ENCODE results near the gene SLC25A14. TPM values are rescaled to one million over a fixed set of nuclear protein-coding genes. Genes with fewer than 3 reads are reported as not detected.

SLC25A14 gene
- total RNA-seq, 1 experiment from 2014 or later, result 13.1 TPM

GRCh38 chrX:130416785-130417184 is 77.1 kb downstream of the SLC25A14 start:
- RAD21 ChIA-PET (ENCODE audit: low non-redundant PET in 1 of 2, low total read pairs in 2 of 2, uncharacterized antibody in 2 of 2, unreplicated experiment in 2 of 2), result no interaction called here
- intact Hi-C loops (cut with micrococcal nuclease), result no loop called here
- Histone ChIP-seq H3K4me1 (ENCODE audit: control insufficient read depth in 1 of 2, insufficient read depth in 2 of 2, low read length in 2 of 2) (no peaks in the 10 kb centered on the region), H3K9me3 (ENCODE audit: control insufficient read depth in 1 of 2, insufficient read depth in 1 of 2, low read depth in 1 of 2, low read length in 2 of 2) (no peaks in the 10 kb centered on the region), H3K4me2 (ENCODE audit: low read length) (no peak overlapping the region), H4K20me1 (ENCODE audit: insufficient read depth) (no peaks in the 10 kb centered on the region), H2AFZ (ENCODE audit: low read depth, low read length, poor library complexity, severe bottlenecking) (no peak overlapping the region), H3K36me3 (ENCODE audit: control insufficient read depth in 1 of 2, insufficient read depth in 2 of 2, low read length in 2 of 2) (no peaks in the 10 kb centered on the region), H3K27me3 (ENCODE audit: insufficient read depth, low read length) (no peaks in the 10 kb centered on the region), H3K9me2 (ENCODE audit: insufficient read depth) (no peaks in the 10 kb centered on the region), H3K9ac (ENCODE audit: low read length) (no peak overlapping the region), H3K27ac (ENCODE audit: low read depth, low read length) (no peak overlapping the region), H3K4me3 (replicated peaks in 1 of 2; ENCODE audit: low read depth in 1 of 2, low read length in 2 of 2) (no peak overlapping the region), H3K79me2 (ENCODE audit: insufficient read depth, low read length) (no peaks in the 10 kb centered on the region)
- TF ChIP-seq ZNF274 (IDR thresholded peaks at IDR 0.05; ENCODE audit: low read depth, low read length) (no peak), ZFX (IDR thresholded peaks at IDR 0.05) (no peak), EZH2phosphoT487 (IDR thresholded peaks at IDR 0.05; ENCODE audit: borderline replicate concordance) (no peak), TCF7L2 (IDR thresholded peaks at IDR 0.05; ENCODE audit: borderline replicate concordance, extremely low read depth, insufficient read depth, insufficient read length) (no peak), CEBPB (IDR thresholded peaks at IDR 0.05; ENCODE audit: low read depth) (no peak), EGR1 (IDR thresholded peaks at IDR 0.05; ENCODE audit: low read depth) (no peak), MAX (IDR thresholded peaks at IDR 0.05) (no peak), POLR2AphosphoS5 (IDR thresholded peaks at IDR 0.05; ENCODE audit: low read depth, low read length) (no peak), ELF1 (IDR thresholded peaks at IDR 0.05; ENCODE audit: borderline replicate concordance, low read depth) (no peak), EZH2 (IDR thresholded peaks at IDR 0.05) (no peak), CBX3 (IDR thresholded peaks at IDR 0.05; ENCODE audit: low read depth) (no peak), SP1 (IDR thresholded peaks at IDR 0.05; ENCODE audit: low read depth) (no peak), SIN3A (IDR thresholded peaks at IDR 0.05; ENCODE audit: low read depth) (no peak), CTCF (IDR thresholded peaks at IDR 0.05 in 2 of 3, conservative IDR thresholded peaks at IDR 0.05 in 1 of 3; ENCODE audit: borderline replicate concordance in 1 of 3, insufficient read depth in 1 of 3, low read depth in 2 of 3, low read length in 2 of 3) (no peak), ATF3 (IDR thresholded peaks at IDR 0.05) (no peak), REST (IDR thresholded peaks at IDR 0.05; ENCODE audit: low read depth) (no peak), JUND (IDR thresholded peaks at IDR 0.05) (no peak), RAD21 (IDR thresholded peaks at IDR 0.05; ENCODE audit: low read depth) (no peak)
- POLR2A ChIA-PET, result no interaction called here
- ATAC-seq, result no peak
- no TSS peak for BruUV-seq (replicated peaks)
- DNase-seq (ENCODE audit: low read depth, low spot score), result no peak
- CTCF ChIA-PET, result no interaction called here
